HepG2 (cell line): ENCODE measurements around the gene DTD2. TPM values are rescaled to one million over a fixed set of nuclear protein-coding genes. Genes with fewer than 3 reads are reported as not detected.
A peak's percentile ranks its signal among the peaks of the same experiment; 100 is the strongest.

ENCODE experiments used
- AGO2 ChIP-seq: fragments of 200-400 bp; formaldehyde crosslinking; optimal IDR thresholded peaks from 2 replicates; pipeline ENCODE3; 2017; ENCODE audit warnings: mild to moderate bottlenecking, low read depth, low read length, moderate library complexity
- BRCA1 ChIP-seq: sonication (generic); formaldehyde crosslinking; IDR thresholded peaks from 2 replicates; pipeline ENCODE4 v1.4.0; 2020; ENCODE audit warnings: missing genetic modification reagents
- CHD2 ChIP-seq: IDR thresholded peaks from 2 replicates; pipeline ENCODE4 v1.6.1; 2011; ENCODE audit warnings: low read depth, low read length, improper control_type of control experiment
- HMG20A ChIP-seq: IDR thresholded peaks from 2 replicates; pipeline ENCODE4 v1.6.1; 2016; ENCODE audit warnings: borderline replicate concordance
- HNF4A ChIP-seq: sonication (generic); formaldehyde crosslinking; IDR thresholded peaks from 2 replicates; pipeline ENCODE4 v1.4.0; 2020; ENCODE audit warnings: missing genetic modification reagents
- NFKBIZ ChIP-seq: IDR thresholded peaks from 2 replicates; pipeline ENCODE4 v1.6.1; 2018; ENCODE audit warnings: missing genetic modification reagents, missing compliant biosample characterization
- PHF5A ChIP-seq: IDR thresholded peaks from one replicate; pipeline ENCODE4 v1.6.1; 2018; ENCODE audit warnings: low read depth, missing genetic modification reagents; ENCODE audit not compliant: unreplicated experiment
- SP1 ChIP-seq, 2 experiments: fragments of 450-650 bp in 1 of 2; sonication (generic) in 1 of 2; formaldehyde crosslinking in 1 of 2; IDR thresholded peaks; 2 replicates each; pipeline versions ENCODE4 v1.4.0 to v1.6.1; 2016 to 2020; ENCODE audit warnings: missing genetic modification reagents in 1 of 2
- TCF7L2 ChIP-seq: IDR thresholded peaks from 2 replicates; pipeline ENCODE4 v1.6.1; 2011; ENCODE audit warnings: mild to moderate bottlenecking, low read depth, low read length, moderate library complexity
- THAP11 ChIP-seq: IDR thresholded peaks from 2 replicates; pipeline ENCODE4 v1.6.1; 2016; ENCODE audit warnings: missing biosample characterization, missing genetic modification reagents
- ZNF235 ChIP-seq: sonication (generic); formaldehyde crosslinking; IDR thresholded peaks from 2 replicates; pipeline ENCODE4 v1.8.1; 2023; ENCODE audit warnings: mild to moderate bottlenecking, missing genetic modification reagents, borderline replicate concordance
- ZNF335 ChIP-seq: sonication (generic); formaldehyde crosslinking; IDR thresholded peaks from 2 replicates; pipeline ENCODE4 v1.4.0; 2020; ENCODE audit warnings: missing genetic modification reagents
- ZNF451 ChIP-seq: sonication (generic); formaldehyde crosslinking; IDR thresholded peaks from 2 replicates; pipeline ENCODE4 v1.5.0; 2020; ENCODE audit warnings: mild to moderate bottlenecking, missing genetic modification reagents
- ZNF510 ChIP-seq: sonication (generic); formaldehyde crosslinking; IDR thresholded peaks from 2 replicates; pipeline ENCODE4 v1.4.0; 2020; ENCODE audit warnings: low read depth, mild to moderate bottlenecking, missing genetic modification reagents
- ZNF543 ChIP-seq: sonication (generic); formaldehyde crosslinking; IDR thresholded peaks from 2 replicates; pipeline ENCODE4 v1.4.0; 2020; ENCODE audit warnings: mild to moderate bottlenecking, missing genetic modification reagents
- ZNF550 ChIP-seq: sonication (generic); formaldehyde crosslinking; IDR thresholded peaks from 2 replicates; pipeline ENCODE4 v1.4.0; 2020; ENCODE audit warnings: mild to moderate bottlenecking, missing genetic modification reagents, borderline replicate concordance
- ZNF768 ChIP-seq: sonication (generic); formaldehyde crosslinking; IDR thresholded peaks from 2 replicates; pipeline ENCODE4 v1.4.0; 2020; ENCODE audit warnings: missing genetic modification reagents
- polyA plus RNA-seq, 8 experiments: library from polyadenylated mRNA; depleted of rRNA in 3 of 8; stranded (reverse) in 7 of 8; unstranded in 1 of 8; fragments of >200 nt; fragmentation: Illumina TruSeq in 4 of 8; extraction: Trizol in 4 of 8; gene quantifications; 2 replicates each; pipeline versions ENCODE4 v1.2.1 to v1.2.3, GENCODE V29; 2011 to 2016; ENCODE audit warnings: low read depth in 4 of 8, missing spikeins in 1 of 8, mixed read lengths in 1 of 8; ENCODE audit not compliant: insufficient read depth in 1 of 8
- total RNA-seq, 5 experiments: library from RNA; depleted of rRNA; stranded (reverse); fragments of >200 nt; fragmentation: Illumina TruSeq; extraction: Trizol; gene quantifications; 2 replicates each; pipeline ENCODE4 v1.2.3, GENCODE V29; 2016; ENCODE audit warnings: low read depth in 1 of 5
- TF ChIP-seq, protein P1 (sequence below): sonication (generic); formaldehyde crosslinking; IDR thresholded peaks from 2 replicates; pipeline ENCODE4 v1.4.0; 2020; ENCODE audit warnings: missing genetic modification reagents
- TF ChIP-seq, protein P2 (sequence below): sonication (generic); formaldehyde crosslinking; IDR thresholded peaks from 2 replicates; pipeline ENCODE4 v1.4.0; 2020; ENCODE audit warnings: missing genetic modification reagents
- TF ChIP-seq, protein P3 (sequence below): sonication (generic); formaldehyde crosslinking; IDR thresholded peaks from 2 replicates; pipeline ENCODE4 v1.5.1; 2020; ENCODE audit warnings: missing genetic modification reagents, mild to moderate bottlenecking, borderline replicate concordance

DTD2 gene
- total and polyA plus RNA-seq, 2 of the 13 experiments (the other 11 are each of a cell fraction or from before 2014, with no cell fraction given) = 22.3 to 49.8 TPM

DNA sequence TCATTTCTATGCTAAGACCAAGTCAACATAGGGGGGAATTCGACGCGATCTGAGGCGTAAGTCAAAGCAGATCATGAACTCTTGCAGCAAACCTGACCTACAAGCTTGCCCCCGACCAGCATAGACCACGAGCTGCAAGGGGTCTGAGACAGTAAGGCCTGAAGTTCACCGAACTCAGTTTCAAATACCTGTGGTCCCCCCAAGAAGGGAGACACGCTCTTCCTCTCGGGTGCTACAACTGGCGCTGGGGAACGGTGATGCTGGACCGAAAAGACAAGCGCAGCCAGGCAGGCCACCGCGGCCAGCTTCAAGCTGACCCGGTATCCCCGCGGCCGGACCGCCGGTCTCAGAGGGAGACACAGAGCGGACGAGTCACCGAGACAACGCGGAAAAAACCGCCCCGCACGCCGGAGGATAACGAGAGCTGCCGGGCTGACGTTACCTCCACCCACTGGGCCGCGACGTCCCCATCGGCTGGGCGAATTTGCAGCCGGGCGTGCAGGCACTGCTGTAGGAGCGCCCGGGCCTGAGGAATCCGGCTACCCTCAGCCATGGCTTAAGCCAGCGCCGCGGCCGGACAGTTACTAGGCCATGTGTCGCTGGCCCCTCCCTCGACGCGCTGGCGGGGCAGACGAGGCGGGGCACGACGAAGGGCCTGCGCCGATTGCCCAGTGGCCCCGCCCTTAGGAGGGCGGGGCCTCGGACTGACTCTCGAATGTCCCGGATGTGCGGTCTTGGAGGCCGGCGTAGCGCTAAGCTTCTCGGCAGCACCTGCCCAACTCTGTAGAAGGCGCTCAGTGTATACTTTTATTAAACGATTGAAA is at the start of gene DTD2 (continued):
- no peak for TF ChIP-seq SP1 (IDR thresholded peaks at IDR 0.05)
- peak; percentile 98 for TF ChIP-seq SP1 (CRISPR knock-in tag; IDR thresholded peaks at IDR 0.05)
- peak; percentile 100 for TF ChIP-seq ZNF451
- TF ChIP-seq, protein P1, sequence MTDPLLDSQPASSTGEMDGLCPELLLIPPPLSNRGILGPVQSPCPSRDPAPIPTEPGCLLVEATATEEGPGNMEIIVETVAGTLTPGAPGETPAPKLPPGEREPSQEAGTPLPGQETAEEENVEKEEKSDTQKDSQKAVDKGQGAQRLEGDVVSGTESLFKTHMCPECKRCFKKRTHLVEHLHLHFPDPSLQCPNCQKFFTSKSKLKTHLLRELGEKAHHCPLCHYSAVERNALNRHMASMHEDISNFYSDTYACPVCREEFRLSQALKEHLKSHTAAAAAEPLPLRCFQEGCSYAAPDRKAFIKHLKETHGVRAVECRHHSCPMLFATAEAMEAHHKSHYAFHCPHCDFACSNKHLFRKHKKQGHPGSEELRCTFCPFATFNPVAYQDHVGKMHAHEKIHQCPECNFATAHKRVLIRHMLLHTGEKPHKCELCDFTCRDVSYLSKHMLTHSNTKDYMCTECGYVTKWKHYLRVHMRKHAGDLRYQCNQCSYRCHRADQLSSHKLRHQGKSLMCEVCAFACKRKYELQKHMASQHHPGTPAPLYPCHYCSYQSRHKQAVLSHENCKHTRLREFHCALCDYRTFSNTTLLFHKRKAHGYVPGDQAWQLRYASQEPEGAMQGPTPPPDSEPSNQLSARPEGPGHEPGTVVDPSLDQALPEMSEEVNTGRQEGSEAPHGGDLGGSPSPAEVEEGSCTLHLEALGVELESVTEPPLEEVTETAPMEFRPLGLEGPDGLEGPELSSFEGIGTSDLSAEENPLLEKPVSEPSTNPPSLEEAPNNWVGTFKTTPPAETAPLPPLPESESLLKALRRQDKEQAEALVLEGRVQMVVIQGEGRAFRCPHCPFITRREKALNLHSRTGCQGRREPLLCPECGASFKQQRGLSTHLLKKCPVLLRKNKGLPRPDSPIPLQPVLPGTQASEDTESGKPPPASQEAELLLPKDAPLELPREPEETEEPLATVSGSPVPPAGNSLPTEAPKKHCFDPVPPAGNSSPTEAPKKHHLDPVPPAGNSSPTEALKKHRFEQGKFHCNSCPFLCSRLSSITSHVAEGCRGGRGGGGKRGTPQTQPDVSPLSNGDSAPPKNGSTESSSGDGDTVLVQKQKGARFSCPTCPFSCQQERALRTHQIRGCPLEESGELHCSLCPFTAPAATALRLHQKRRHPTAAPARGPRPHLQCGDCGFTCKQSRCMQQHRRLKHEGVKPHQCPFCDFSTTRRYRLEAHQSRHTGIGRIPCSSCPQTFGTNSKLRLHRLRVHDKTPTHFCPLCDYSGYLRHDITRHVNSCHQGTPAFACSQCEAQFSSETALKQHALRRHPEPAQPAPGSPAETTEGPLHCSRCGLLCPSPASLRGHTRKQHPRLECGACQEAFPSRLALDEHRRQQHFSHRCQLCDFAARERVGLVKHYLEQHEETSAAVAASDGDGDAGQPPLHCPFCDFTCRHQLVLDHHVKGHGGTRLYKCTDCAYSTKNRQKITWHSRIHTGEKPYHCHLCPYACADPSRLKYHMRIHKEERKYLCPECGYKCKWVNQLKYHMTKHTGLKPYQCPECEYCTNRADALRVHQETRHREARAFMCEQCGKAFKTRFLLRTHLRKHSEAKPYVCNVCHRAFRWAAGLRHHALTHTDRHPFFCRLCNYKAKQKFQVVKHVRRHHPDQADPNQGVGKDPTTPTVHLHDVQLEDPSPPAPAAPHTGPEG (CRISPR knock-in tag) = peak; percentile 97
- peak; percentile 97 for TF ChIP-seq NFKBIZ
- peak; percentile 95 for TF ChIP-seq AGO2
- TF ChIP-seq ZNF550 = peak; percentile 100
- TF ChIP-seq HNF4A (CRISPR knock-in tag) = peak; percentile 50
- peak; percentile 97 for TF ChIP-seq ZNF235 (CRISPR knock-in tag)
- TF ChIP-seq ZNF335 (CRISPR knock-in tag) = peak; percentile 99
- TF ChIP-seq ZNF543 (CRISPR knock-in tag) = peak; percentile 99
- peak; percentile 51; the same call in 1 of the 2 replicates for TF ChIP-seq CHD2
- no peak for TF ChIP-seq TCF7L2
- TF ChIP-seq ZNF510 (CRISPR knock-in tag) = peak; percentile 100
- TF ChIP-seq, protein P2, sequence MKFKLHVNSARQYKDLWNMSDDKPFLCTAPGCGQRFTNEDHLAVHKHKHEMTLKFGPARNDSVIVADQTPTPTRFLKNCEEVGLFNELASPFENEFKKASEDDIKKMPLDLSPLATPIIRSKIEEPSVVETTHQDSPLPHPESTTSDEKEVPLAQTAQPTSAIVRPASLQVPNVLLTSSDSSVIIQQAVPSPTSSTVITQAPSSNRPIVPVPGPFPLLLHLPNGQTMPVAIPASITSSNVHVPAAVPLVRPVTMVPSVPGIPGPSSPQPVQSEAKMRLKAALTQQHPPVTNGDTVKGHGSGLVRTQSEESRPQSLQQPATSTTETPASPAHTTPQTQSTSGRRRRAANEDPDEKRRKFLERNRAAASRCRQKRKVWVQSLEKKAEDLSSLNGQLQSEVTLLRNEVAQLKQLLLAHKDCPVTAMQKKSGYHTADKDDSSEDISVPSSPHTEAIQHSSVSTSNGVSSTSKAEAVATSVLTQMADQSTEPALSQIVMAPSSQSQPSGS (CRISPR knock-in tag) = peak; percentile 97
- TF ChIP-seq ZNF768 (CRISPR knock-in tag) = peak; percentile 94; the same call in 1 of the 2 replicates
- TF ChIP-seq PHF5A = peak; percentile 98
- TF ChIP-seq HMG20A (CRISPR knock-in tag) = no peak; the same call in none of the 2 replicates
- TF ChIP-seq BRCA1 (CRISPR knock-in tag) = peak; percentile 99
- TF ChIP-seq, protein P3, sequence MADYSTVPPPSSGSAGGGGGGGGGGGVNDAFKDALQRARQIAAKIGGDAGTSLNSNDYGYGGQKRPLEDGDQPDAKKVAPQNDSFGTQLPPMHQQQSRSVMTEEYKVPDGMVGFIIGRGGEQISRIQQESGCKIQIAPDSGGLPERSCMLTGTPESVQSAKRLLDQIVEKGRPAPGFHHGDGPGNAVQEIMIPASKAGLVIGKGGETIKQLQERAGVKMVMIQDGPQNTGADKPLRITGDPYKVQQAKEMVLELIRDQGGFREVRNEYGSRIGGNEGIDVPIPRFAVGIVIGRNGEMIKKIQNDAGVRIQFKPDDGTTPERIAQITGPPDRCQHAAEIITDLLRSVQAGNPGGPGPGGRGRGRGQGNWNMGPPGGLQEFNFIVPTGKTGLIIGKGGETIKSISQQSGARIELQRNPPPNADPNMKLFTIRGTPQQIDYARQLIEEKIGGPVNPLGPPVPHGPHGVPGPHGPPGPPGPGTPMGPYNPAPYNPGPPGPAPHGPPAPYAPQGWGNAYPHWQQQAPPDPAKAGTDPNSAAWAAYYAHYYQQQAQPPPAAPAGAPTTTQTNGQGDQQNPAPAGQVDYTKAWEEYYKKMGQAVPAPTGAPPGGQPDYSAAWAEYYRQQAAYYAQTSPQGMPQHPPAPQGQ (CRISPR knock-in tag) = no peak; the same call in 1 of the 2 replicates
- TF ChIP-seq THAP11 (CRISPR knock-in tag) = peak; percentile 89
